Bronchial epithelial cell (primary cell): Measurements from ENCODE around the gene MACF1. TPM values are rescaled to one million over a fixed set of nuclear protein-coding genes. Genes with fewer than 3 reads are reported as not detected.

Experiments
- DNase-seq: peaks from one replicate; pipeline ENCODE4 v3.0.0-alpha.2; 2010; ENCODE audit warnings: low read depth
- FAIRE-seq: peaks from 2 replicates; lab custom pipeline; 2011; peaks lifted over from hg19 to GRCh38; lab: Jason Lieb, UNC
- H3K27me3 ChIP-seq: 2 replicates; pipeline ENCODE4 v1.5.1; 2011; ENCODE audit warnings: low read length; ENCODE audit not compliant: control insufficient read depth, insufficient read depth
- H3K36me3 ChIP-seq: 2 replicates; pipeline ENCODE4 v1.5.1; 2011; ENCODE audit warnings: low read length; ENCODE audit not compliant: control insufficient read depth, insufficient read depth
- H3K4me3 ChIP-seq: 2 replicates; pipeline ENCODE4 v1.5.1; 2011; ENCODE audit warnings: mild to moderate bottlenecking, low read depth, low read length, control low read depth
- CTCF ChIP-seq: IDR thresholded peaks from 2 replicates; pipeline ENCODE4 v1.5.1; 2011; ENCODE audit warnings: mild to moderate bottlenecking, moderate library complexity, low read length, control low read depth, inconsistent platforms; ENCODE audit not compliant: insufficient read depth, severe bottlenecking
- total RNA-seq: library from RNA; depleted of rRNA; stranded (reverse); fragments of >200 nt; gene quantifications from 2 replicates; pipeline ENCODE4 v1.2.1, GENCODE V29; 2014

The MACF1 gene
- total RNA-seq, 1 donor from 2014 or later: 163 TPM

GRCh38 chr1:39485046-39485803, 280.7 kb downstream of the MACF1 start:
- peaks cover 21% of the 10 kb centered on the region for H3K36me3 ChIP-seq
- no peak for TF ChIP-seq CTCF
- no peak for FAIRE-seq
- H3K4me3 ChIP-seq: no peak overlapping the region
- no peak for DNase-seq
- no peaks in the 10 kb centered on the region for H3K27me3 ChIP-seq

GRCh38 chr1:39488012-39488545, 283.6 kb downstream of the MACF1 start:
- no peak for TF ChIP-seq CTCF
- no peak overlapping the region for H3K4me3 ChIP-seq
- FAIRE-seq (no peak), DNase-seq (no peak)
- H3K27me3 ChIP-seq: peaks cover 6% of the 10 kb centered on the region
- peaks cover 16% of the 10 kb centered on the region for H3K36me3 ChIP-seq

- Histone ChIP-seq H3K36me3 (peaks cover 14% of the 10 kb centered on the region), H3K4me3 (no peak overlapping the region), H3K27me3 (peaks cover 10% of the 10 kb centered on the region)
- FAIRE-seq: no peak
- no peak for DNase-seq
- TF ChIP-seq CTCF: no peak
Measured at GRCh38 chr1:39488793-39489566, 284.5 kb downstream of the MACF1 start.

DNA sequence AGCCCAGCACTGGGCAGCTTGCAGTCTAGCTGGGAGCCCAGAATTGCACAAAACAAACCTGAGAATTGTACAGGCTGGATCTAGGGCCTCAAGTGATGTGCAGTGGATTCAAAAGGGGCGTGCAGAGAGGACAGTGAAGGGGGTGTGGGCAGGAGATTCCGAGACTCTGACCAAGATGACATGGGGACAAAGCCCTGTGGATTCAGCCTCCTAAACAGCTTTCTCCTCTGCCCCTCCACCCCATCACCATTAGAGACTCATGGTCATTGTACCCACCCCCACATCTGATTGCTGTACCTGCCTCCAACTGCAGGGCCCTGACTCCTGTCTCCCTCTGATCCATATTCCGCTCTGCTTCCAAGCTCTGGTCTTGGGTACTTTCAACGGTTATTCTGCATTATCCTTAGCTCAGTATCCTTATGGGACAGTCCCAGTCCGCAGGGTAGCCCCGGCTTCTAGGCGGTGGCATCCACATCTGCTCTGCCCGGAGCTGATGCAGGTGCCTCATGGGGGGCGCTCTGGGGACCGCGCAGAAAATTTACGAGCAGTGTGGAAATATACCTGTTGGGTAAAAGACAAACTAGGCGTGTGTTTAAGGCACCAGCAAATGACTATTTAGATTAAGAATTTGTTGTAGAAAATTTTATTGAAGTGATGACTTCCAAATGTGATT, 285.2 kb downstream of the MACF1 start:
- DNase-seq (no peak), FAIRE-seq (no peak)
- peaks cover 10% of the 10 kb centered on the region for H3K27me3 ChIP-seq
- H3K36me3 ChIP-seq: peaks cover 11% of the 10 kb centered on the region
- no peak for TF ChIP-seq CTCF
- no peak overlapping the region for H3K4me3 ChIP-seq

DNA sequence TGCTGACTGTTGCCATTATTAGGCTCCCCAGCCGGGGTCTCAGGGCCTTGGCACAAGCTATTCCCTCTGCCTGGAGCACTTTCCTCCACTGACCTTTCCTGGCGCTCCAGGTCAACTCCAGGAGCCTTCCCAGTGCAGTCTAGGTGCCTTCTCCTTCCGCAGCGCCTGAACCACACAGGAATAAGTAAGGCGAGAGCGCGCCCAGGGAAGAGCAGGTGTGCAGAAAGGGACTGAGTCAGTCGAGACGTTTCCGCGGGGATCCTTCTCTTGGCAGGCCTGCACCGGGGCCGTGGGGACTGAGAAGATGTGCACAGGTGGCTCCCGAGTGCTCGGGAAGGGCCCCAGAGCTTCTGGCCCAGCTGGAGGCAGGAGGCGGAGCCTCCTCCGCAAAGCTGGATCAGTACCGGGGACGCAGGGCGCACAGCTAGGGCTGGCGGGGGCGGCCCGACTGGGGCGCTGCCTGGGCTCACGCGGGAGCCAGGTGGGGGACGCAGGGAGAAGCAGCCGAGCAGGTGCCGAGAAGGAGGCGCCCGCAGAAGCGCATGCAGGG, 286.2 kb downstream of the MACF1 start:
- no peak for DNase-seq
- FAIRE-seq: no peak
- peak overlapping the region; percentile 28 for H3K4me3 ChIP-seq
- no peak for TF ChIP-seq CTCF
- H3K36me3 ChIP-seq: peaks cover 3% of the 10 kb centered on the region
- H3K27me3 ChIP-seq: peaks cover 10% of the 10 kb centered on the region
